HCT116 (cell line): ENCODE measurements around the gene HIVEP3. TPM values are rescaled to one million over a fixed set of nuclear protein-coding genes. Genes with fewer than 3 reads are reported as not detected.

Experiments used
- ATAC-seq: fragments of 200-7000 bp; cut with Tn5 transposase; 2 replicates; pipeline ENCODE4 v1.9.1; 2020; ENCODE audit warnings: mild to moderate bottlenecking, moderate library complexity
- BruUV-seq: library from RNA; stranded (reverse); fragments of 400-500 nt; replicated peaks from 2 replicates; lab custom pipeline; 2021; lab: Mats Ljungman, UMichigan
- CTCF ChIA-PET: fragments of 300-600 bp; sonication (Branson Sonifier 250); formaldehyde crosslinking; loops from one replicate; lab custom pipeline; 2021; ENCODE audit warnings: antibody characterized with exemption; lab: Charles Lee
- POLR2A ChIA-PET: fragments of 300-600, 350-600 bp; sonication (Branson Sonifier 250); formaldehyde crosslinking; loops from one replicate; lab custom pipeline; 2021; ENCODE audit warnings: antibody characterized with exemption; lab: Charles Lee
- RAD21 ChIA-PET, 2 experiments: fragments of 300-600 bp; sonication (Branson Sonifier 250); formaldehyde crosslinking; loops; one replicate each; lab custom pipeline; 2023; ENCODE audit warnings: low total read pairs in 2 of 2; ENCODE audit not compliant: uncharacterized antibody in 2 of 2, unreplicated experiment in 2 of 2, low non-redundant PET in 1 of 2; lab: Charles Lee
- DNase-seq: peaks from one replicate; pipeline ENCODE4 v3.0.0-alpha.2; 2010; ENCODE audit warnings: low read depth, low spot score
- H2AFZ ChIP-seq: fragments of 200-600 bp; shearing (Covaris generic), sonication (generic); 2 replicates; pipeline ENCODE4 v1.6.1; 2017; ENCODE audit warnings: low read depth, mixed run types, mixed read lengths, antibody characterized with exemption, low read length; ENCODE audit not compliant: poor library complexity, severe bottlenecking
- H3K27ac ChIP-seq: 2 replicates; pipeline ENCODE4 v1.5.1; 2012; ENCODE audit warnings: low read depth, low read length
- H3K27me3 ChIP-seq: fragments of 200-600 bp; sonication (generic); 2 replicates; pipeline ENCODE4 v1.6.1; 2016; ENCODE audit warnings: mixed run types, low read length, mixed read lengths; ENCODE audit not compliant: insufficient read depth
- H3K36me3 ChIP-seq, 2 experiments: fragments of 200-500 bp in 1 of 2; fragments of 200-600 bp in 1 of 2; sonication (Bioruptor generic) in 1 of 2; sonication (generic) in 1 of 2; 2 replicates each; pipeline versions ENCODE4 v1.5.1 to v1.6.1; 2014 to 2016; ENCODE audit warnings: low read length in 2 of 2, inconsistent platforms in 1 of 2, mixed read lengths in 1 of 2, mixed run types in 1 of 2; ENCODE audit not compliant: insufficient read depth in 2 of 2, control insufficient read depth in 1 of 2
- H3K4me1 ChIP-seq, 2 experiments: fragments of 200-600 bp in 1 of 2; sonication (generic) in 1 of 2; 2 replicates each; pipeline versions ENCODE4 v1.5.1 to v1.6.1; 2012 to 2017; ENCODE audit warnings: low read length in 2 of 2, inconsistent platforms in 1 of 2, mild to moderate bottlenecking in 1 of 2, mixed read lengths in 1 of 2, mixed run types in 1 of 2, moderate library complexity in 1 of 2; ENCODE audit not compliant: insufficient read depth in 2 of 2, control insufficient read depth in 1 of 2
- H3K4me2 ChIP-seq: fragments of 200-600 bp; sonication (generic); 2 replicates; pipeline ENCODE4 v1.6.1; 2017; ENCODE audit warnings: mixed run types, low read length, mixed read lengths
- H3K4me3 ChIP-seq, 2 experiments: fragments of 200-600 bp in 1 of 2; sonication (generic) in 1 of 2; replicated peaks in 1 of 2; 2 replicates each; pipeline ENCODE4 v1.5.1; 2011 to 2016; ENCODE audit warnings: low read length in 2 of 2, control low read depth in 1 of 2, low read depth in 1 of 2, mild to moderate bottlenecking in 1 of 2, mixed read lengths in 1 of 2, mixed run types in 1 of 2
- H3K79me2 ChIP-seq: fragments of 200-600 bp; sonication (generic); 2 replicates; pipeline ENCODE4 v1.6.1; 2017; ENCODE audit warnings: mild to moderate bottlenecking, mixed run types, low read length, moderate library complexity, mixed read lengths; ENCODE audit not compliant: insufficient read depth
- H3K9ac ChIP-seq: fragments of 200-600 bp; sonication (generic); 2 replicates; pipeline ENCODE4 v1.6.1; 2016; ENCODE audit warnings: low read length, mixed read lengths
- H3K9me2 ChIP-seq: fragments of 200-600 bp; sonication (generic), shearing (Covaris generic); 2 replicates; pipeline ENCODE4 v1.6.1; 2017; ENCODE audit warnings: mixed run types, mild to moderate bottlenecking, moderate library complexity; ENCODE audit not compliant: insufficient read depth
- H3K9me3 ChIP-seq, 2 experiments: fragments of 200-500 bp in 1 of 2; fragments of 200-600 bp in 1 of 2; sonication (Bioruptor generic) in 1 of 2; sonication (generic) in 1 of 2; 2 replicates each; pipeline ENCODE4 v1.6.1; 2014 to 2017; ENCODE audit warnings: low read length in 2 of 2, mixed read lengths in 2 of 2, inconsistent platforms in 1 of 2, low read depth in 1 of 2, mild to moderate bottlenecking in 1 of 2, mixed run types in 1 of 2, moderate library complexity in 1 of 2; ENCODE audit not compliant: control insufficient read depth in 1 of 2, insufficient read depth in 1 of 2
- H4K20me1 ChIP-seq: fragments of 200-600 bp; sonication (generic), shearing (Covaris generic); 2 replicates; pipeline ENCODE4 v1.6.1; 2017; ENCODE audit warnings: mixed run types, mild to moderate bottlenecking, moderate library complexity; ENCODE audit not compliant: insufficient read depth
- CBX3 ChIP-seq: IDR thresholded peaks from 2 replicates; pipeline ENCODE4 v1.6.1; 2012; ENCODE audit warnings: low read depth
- CEBPB ChIP-seq: IDR thresholded peaks from 2 replicates; pipeline ENCODE4 v1.6.1; 2012; ENCODE audit warnings: low read depth
- EZH2phosphoT487 ChIP-seq: fragments of 200-600 bp; IDR thresholded peaks from 2 replicates; pipeline ENCODE4 v1.6.1; 2018; ENCODE audit warnings: antibody characterized with exemption, borderline replicate concordance
- FOSL1 ChIP-seq: IDR thresholded peaks from 2 replicates; pipeline ENCODE4 v1.6.1; 2012; ENCODE audit warnings: low read depth
- JUND ChIP-seq: IDR thresholded peaks from 2 replicates; pipeline ENCODE4 v1.6.1; 2012
- POLR2AphosphoS5 ChIP-seq: IDR thresholded peaks from 2 replicates; pipeline ENCODE4 v1.6.1; 2011; ENCODE audit warnings: mild to moderate bottlenecking, low read depth, low read length, moderate library complexity
- TCF7L2 ChIP-seq: IDR thresholded peaks from 2 replicates; pipeline ENCODE4 v1.7.0; 2011; ENCODE audit warnings: borderline replicate concordance, inconsistent platforms; ENCODE audit not compliant: insufficient read depth, insufficient read length; ENCODE audit errors: extremely low read depth
- YY1 ChIP-seq: IDR thresholded peaks from 2 replicates; pipeline ENCODE4 v1.6.1; 2011; ENCODE audit warnings: low read length, low read depth, moderate library complexity, mild to moderate bottlenecking; ENCODE audit not compliant: insufficient replicate concordance; ENCODE audit errors: extremely low read depth
- ZFX ChIP-seq: fragments of 450-650 bp; IDR thresholded peaks from 2 replicates; pipeline ENCODE4 v1.6.1; 2017
- ZNF274 ChIP-seq: fragments of 200-500 bp; sonication (Bioruptor generic); IDR thresholded peaks from 2 replicates; pipeline ENCODE4 v1.6.1; 2014; ENCODE audit warnings: mild to moderate bottlenecking, low read depth, low read length, inconsistent platforms
- intact Hi-C: fragments of 100-400 bp; cut with micrococcal nuclease; formaldehyde crosslinking; loops from 2 replicates; pipeline ENCODE4 v1.10.0; 2022
- total RNA-seq: library from RNA; stranded (reverse); gene quantifications from one replicate; pipeline ENCODE4 v1.2.1, GENCODE V29; 2021; ENCODE audit not compliant: unreplicated experiment
- TF ChIP-seq, protein P1 (sequence below): IDR thresholded peaks from 2 replicates; pipeline ENCODE4 v1.6.1; 2011; ENCODE audit warnings: mild to moderate bottlenecking, low read length, moderate library complexity; ENCODE audit not compliant: insufficient replicate concordance; ENCODE audit errors: extremely low read depth
- TF ChIP-seq, protein P2 (sequence below): IDR thresholded peaks from 2 replicates; pipeline ENCODE4 v1.6.1; 2012
- TF ChIP-seq, protein P3 (sequence below), 3 experiments: fragments of 200-600 bp in 1 of 3; sonication (generic) in 1 of 3; IDR thresholded peaks in 2 of 3; conservative IDR thresholded peaks in 1 of 3; 2 replicates each; pipeline ENCODE4 v1.5.1; 2012 to 2017; ENCODE audit warnings: low read depth in 2 of 3, low read length in 2 of 3, antibody characterized with exemption in 1 of 3, borderline replicate concordance in 1 of 3, control low read depth in 1 of 3, mild to moderate bottlenecking in 1 of 3, mixed read lengths in 1 of 3, mixed run types in 1 of 3, moderate library complexity in 1 of 3; ENCODE audit not compliant: insufficient read depth in 1 of 3
- TF ChIP-seq, protein P4 (sequence below): IDR thresholded peaks from 2 replicates; pipeline ENCODE4 v1.6.1; 2012

Gene HIVEP3
- total RNA-seq, 1 experiment from 2014 or later = 7.1 TPM

DNA sequence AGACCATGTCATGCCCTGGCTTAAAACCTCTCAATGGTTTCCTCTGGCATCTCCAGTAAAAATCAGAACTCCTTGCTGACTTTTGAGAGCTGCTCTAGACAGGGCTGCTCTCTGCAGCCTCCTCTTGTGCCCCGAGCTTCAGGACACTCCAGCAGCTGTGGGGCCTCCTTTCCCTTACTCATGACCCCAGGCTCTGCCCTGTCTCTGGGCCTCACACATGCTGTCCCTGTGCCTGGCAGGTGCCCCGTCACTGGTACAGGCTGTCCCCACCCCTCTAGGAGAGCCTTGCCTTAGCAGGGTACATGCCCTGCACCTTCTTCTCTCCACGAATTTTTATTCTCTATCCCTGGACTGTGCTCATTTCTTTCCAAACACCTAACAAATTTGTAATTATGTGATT lies 43.2 kb downstream of the HIVEP3 start:
- H2AFZ ChIP-seq = no peak overlapping the region
- H3K27ac ChIP-seq = no peak overlapping the region
- CTCF ChIA-PET = no interaction called here
- ATAC-seq (no peak), DNase-seq (no peak)
- H3K79me2 ChIP-seq = no peaks in the 10 kb centered on the region
- peaks cover 18 to 24% of the 10 kb centered on the region in 2 experiments for H3K4me1 ChIP-seq
- no peak overlapping the region for H3K4me3 ChIP-seq
- TF ChIP-seq, protein P1, sequence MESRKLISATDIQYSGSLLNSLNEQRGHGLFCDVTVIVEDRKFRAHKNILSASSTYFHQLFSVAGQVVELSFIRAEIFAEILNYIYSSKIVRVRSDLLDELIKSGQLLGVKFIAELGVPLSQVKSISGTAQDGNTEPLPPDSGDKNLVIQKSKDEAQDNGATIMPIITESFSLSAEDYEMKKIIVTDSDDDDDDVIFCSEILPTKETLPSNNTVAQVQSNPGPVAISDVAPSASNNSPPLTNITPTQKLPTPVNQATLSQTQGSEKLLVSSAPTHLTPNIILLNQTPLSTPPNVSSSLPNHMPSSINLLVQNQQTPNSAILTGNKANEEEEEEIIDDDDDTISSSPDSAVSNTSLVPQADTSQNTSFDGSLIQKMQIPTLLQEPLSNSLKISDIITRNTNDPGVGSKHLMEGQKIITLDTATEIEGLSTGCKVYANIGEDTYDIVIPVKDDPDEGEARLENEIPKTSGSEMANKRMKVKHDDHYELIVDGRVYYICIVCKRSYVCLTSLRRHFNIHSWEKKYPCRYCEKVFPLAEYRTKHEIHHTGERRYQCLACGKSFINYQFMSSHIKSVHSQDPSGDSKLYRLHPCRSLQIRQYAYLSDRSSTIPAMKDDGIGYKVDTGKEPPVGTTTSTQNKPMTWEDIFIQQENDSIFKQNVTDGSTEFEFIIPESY = no peak
- TF ChIP-seq CBX3 (no peak), YY1 (no peak), ZNF274 (no peak), JUND (no peak), TCF7L2 (no peak), EZH2phosphoT487 (no peak), ZFX (no peak), FOSL1 (no peak), POLR2AphosphoS5 (no peak), CEBPB (no peak)
- TF ChIP-seq, protein P2, sequence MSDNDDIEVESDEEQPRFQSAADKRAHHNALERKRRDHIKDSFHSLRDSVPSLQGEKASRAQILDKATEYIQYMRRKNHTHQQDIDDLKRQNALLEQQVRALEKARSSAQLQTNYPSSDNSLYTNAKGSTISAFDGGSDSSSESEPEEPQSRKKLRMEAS = no peak
- TF ChIP-seq, protein P3, sequence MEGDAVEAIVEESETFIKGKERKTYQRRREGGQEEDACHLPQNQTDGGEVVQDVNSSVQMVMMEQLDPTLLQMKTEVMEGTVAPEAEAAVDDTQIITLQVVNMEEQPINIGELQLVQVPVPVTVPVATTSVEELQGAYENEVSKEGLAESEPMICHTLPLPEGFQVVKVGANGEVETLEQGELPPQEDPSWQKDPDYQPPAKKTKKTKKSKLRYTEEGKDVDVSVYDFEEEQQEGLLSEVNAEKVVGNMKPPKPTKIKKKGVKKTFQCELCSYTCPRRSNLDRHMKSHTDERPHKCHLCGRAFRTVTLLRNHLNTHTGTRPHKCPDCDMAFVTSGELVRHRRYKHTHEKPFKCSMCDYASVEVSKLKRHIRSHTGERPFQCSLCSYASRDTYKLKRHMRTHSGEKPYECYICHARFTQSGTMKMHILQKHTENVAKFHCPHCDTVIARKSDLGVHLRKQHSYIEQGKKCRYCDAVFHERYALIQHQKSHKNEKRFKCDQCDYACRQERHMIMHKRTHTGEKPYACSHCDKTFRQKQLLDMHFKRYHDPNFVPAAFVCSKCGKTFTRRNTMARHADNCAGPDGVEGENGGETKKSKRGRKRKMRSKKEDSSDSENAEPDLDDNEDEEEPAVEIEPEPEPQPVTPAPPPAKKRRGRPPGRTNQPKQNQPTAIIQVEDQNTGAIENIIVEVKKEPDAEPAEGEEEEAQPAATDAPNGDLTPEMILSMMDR (IDR thresholded peaks at IDR 0.05 in 2 of 3, conservative IDR thresholded peaks at IDR 0.05 in 1 of 3; ENCODE audit: borderline replicate concordance in 1 of 3, insufficient read depth in 1 of 3, low read depth in 2 of 3, low read length in 2 of 3) = no peak
- TF ChIP-seq, protein P4, sequence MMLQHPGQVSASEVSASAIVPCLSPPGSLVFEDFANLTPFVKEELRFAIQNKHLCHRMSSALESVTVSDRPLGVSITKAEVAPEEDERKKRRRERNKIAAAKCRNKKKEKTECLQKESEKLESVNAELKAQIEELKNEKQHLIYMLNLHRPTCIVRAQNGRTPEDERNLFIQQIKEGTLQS = no peak
- POLR2A ChIA-PET = no interaction called here
- no TSS peak for BruUV-seq
- H3K4me2 ChIP-seq = no peak overlapping the region
- no peaks in the 10 kb centered on the region for H4K20me1 ChIP-seq
- no peaks in the 10 kb centered on the region for H3K9me2 ChIP-seq
- no peaks in the 10 kb centered on the region for H3K36me3 ChIP-seq
- H3K9me3 ChIP-seq = no peaks in the 10 kb centered on the region
- H3K9ac ChIP-seq = no peak overlapping the region
- RAD21 ChIA-PET = no interaction called here
- no peaks in the 10 kb centered on the region; the same call in 1 of the 2 replicates for H3K27me3 ChIP-seq
- intact Hi-C loops = no loop called here
